Fibroblast of lung (primary cell): Measurements from ENCODE around the gene LMO4. TPM values are rescaled to one million over a fixed set of nuclear protein-coding genes. Genes with fewer than 3 reads are reported as not detected.

Experiments used
- DNase-seq, 2 donors: peaks; one replicate each; pipeline versions ENCODE4 v3.0.0 to v3.0.0-alpha.2; 2010; ENCODE audit warnings: low read depth in 2 of 2
- H2AFZ ChIP-seq: 2 replicates; pipeline ENCODE4 v1.5.1; 2012; ENCODE audit warnings: low read length, control low read depth, inconsistent platforms
- H3K27ac ChIP-seq: 2 replicates; pipeline ENCODE4 v1.5.1; 2011; ENCODE audit warnings: low read length, control low read depth; ENCODE audit not compliant: insufficient read depth
- H3K27me3 ChIP-seq: 2 replicates; pipeline ENCODE4 v1.5.1; 2011; ENCODE audit warnings: mild to moderate bottlenecking, low read length; ENCODE audit not compliant: control insufficient read depth, insufficient read depth
- H3K36me3 ChIP-seq: 2 replicates; pipeline ENCODE4 v1.5.1; 2011; ENCODE audit warnings: low read length; ENCODE audit not compliant: control insufficient read depth, insufficient read depth
- H3K4me1 ChIP-seq: 2 replicates; pipeline ENCODE4 v1.5.1; 2011; ENCODE audit warnings: low read length; ENCODE audit not compliant: control insufficient read depth, insufficient read depth; ENCODE audit errors: extremely low read depth
- H3K4me2 ChIP-seq: 2 replicates; pipeline ENCODE4 v1.5.1; 2011; ENCODE audit warnings: low read length, control low read depth; ENCODE audit not compliant: insufficient read depth; ENCODE audit errors: extremely low read depth
- H3K4me3 ChIP-seq, 4 experiments: fragments of 200-600 bp in 1 of 4; sonication (generic) in 1 of 4; replicated peaks in 1 of 4; 2 replicates each; pipeline ENCODE4 v1.5.1; 2011 to 2016; ENCODE audit warnings: low read length in 4 of 4, low read depth in 3 of 4, mild to moderate bottlenecking in 3 of 4, control low read depth in 2 of 4, inconsistent platforms in 1 of 4, mixed read lengths in 1 of 4; ENCODE audit not compliant: insufficient read depth in 1 of 4; ENCODE audit errors: control extremely low read depth in 1 of 4
- H3K79me2 ChIP-seq: 2 replicates; pipeline ENCODE4 v1.5.1; 2012; ENCODE audit warnings: mild to moderate bottlenecking, low read length, inconsistent platforms; ENCODE audit not compliant: control insufficient read depth, insufficient read depth
- H3K9ac ChIP-seq: 2 replicates; pipeline ENCODE4 v1.5.1; 2011; ENCODE audit warnings: mild to moderate bottlenecking, low read length, control low read depth; ENCODE audit not compliant: insufficient read depth
- H3K9me3 ChIP-seq: 2 replicates; pipeline ENCODE4 v1.5.1; 2012; ENCODE audit warnings: low read depth, low read length; ENCODE audit not compliant: control insufficient read depth, insufficient read depth
- H4K20me1 ChIP-seq: 2 replicates; pipeline ENCODE4 v1.5.1; 2011; ENCODE audit warnings: low read length; ENCODE audit not compliant: control insufficient read depth, insufficient read depth; ENCODE audit errors: extremely low read depth
- CTCF ChIP-seq, 2 donors: IDR thresholded peaks in 1 of 2; conservative IDR thresholded peaks in 1 of 2; 1 replicate in 1 of 2; 2 replicates in 1 of 2; pipeline ENCODE4 v1.5.1; 2011 to 2012; ENCODE audit warnings: low read length in 2 of 2, control low read depth in 1 of 2, inconsistent platforms in 1 of 2, low read depth in 1 of 2, mild to moderate bottlenecking in 1 of 2
- EZH2 ChIP-seq: IDR thresholded peaks from 2 replicates; pipeline ENCODE4 v1.5.1; 2012; ENCODE audit warnings: low read length, control low read depth, mild to moderate bottlenecking; ENCODE audit errors: missing control alignments
- polyA plus RNA-seq, 2 donors: library from polyadenylated mRNA; depleted of rRNA in 1 of 2; stranded (reverse) in 1 of 2; unstranded in 1 of 2; fragments of >200 nt; gene quantifications; 2 replicates each; pipeline ENCODE4 v1.2.1, GENCODE V29; 2011 to 2012; ENCODE audit warnings: missing spikeins in 1 of 2
- total RNA-seq: library from RNA; depleted of rRNA; stranded (reverse); fragments of >200 nt; gene quantifications from 2 replicates; pipeline ENCODE4 v1.2.1, GENCODE V29; 2014

Gene LMO4
- total and polyA plus RNA-seq, 2 donors (not counting 1 experiment from before 2014, with no cell fraction given): 61.9 to 91.4 TPM

- peak overlapping the region; percentile 83 for H3K27ac ChIP-seq
- peak overlapping the region; percentile 74 to 95 (median 81) for H3K4me3 ChIP-seq
- H3K9ac ChIP-seq: peak overlapping the region; percentile 80
- H3K9me3 ChIP-seq: no peaks in the 10 kb centered on the region
- H2AFZ ChIP-seq: no peak overlapping the region
- TF ChIP-seq CTCF (conservative IDR thresholded peaks at IDR 0.05 in 1 of 2, IDR thresholded peaks at IDR 0.05 in 1 of 2; ENCODE audit: low read depth in 1 of 2, low read length in 2 of 2): no peak
- TF ChIP-seq EZH2: no peak
- no peaks in the 10 kb centered on the region for H4K20me1 ChIP-seq
- no peak overlapping the region for H3K4me2 ChIP-seq
- H3K36me3 ChIP-seq: no peaks in the 10 kb centered on the region
- peaks cover 5% of the 10 kb centered on the region for H3K4me1 ChIP-seq
- no peaks in the 10 kb centered on the region for H3K27me3 ChIP-seq
- H3K79me2 ChIP-seq: peaks cover 47% of the 10 kb centered on the region
- peak; percentile 50 to 72 for DNase-seq
Observed at GRCh38 chr1:87329051-87329525, 408 bp downstream of the LMO4 start.

DNA sequence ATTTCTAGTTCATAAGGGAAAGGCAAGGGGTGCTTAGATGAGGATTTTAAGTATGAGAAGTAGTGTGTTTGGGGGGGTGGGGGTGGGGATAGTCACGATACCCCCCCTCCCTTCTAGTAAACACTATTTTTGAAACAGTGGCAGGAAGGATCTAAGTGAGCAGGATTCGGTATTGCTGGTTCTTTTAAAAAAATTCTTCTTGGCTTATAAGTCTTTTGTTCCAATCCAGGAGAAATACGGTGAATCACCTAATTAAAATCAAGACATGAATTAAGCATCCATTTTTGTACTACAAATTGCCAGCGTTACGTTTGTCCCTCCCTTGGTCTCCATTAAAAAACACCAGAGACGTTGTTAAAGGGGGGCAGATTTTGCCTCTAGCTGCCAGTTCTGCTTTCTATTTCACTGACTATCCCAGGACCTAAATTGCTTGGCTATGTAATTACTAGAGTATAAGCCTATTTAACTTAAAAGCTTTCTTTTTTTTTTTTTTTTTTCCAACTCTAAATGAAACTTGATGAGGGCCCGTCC is 911 bp downstream of the LMO4 start:
- Histone ChIP-seq H3K79me2 (peaks cover 52% of the 10 kb centered on the region), H3K4me3 (peak overlapping the region; percentile 74 to 95 (median 81)), H3K9me3 (no peaks in the 10 kb centered on the region), H3K4me2 (peak overlapping the region; percentile 79), H3K27me3 (no peaks in the 10 kb centered on the region), H2AFZ (no peak overlapping the region), H4K20me1 (no peaks in the 10 kb centered on the region), H3K27ac (peak overlapping the region; percentile 83), H3K4me1 (peaks cover 5% of the 10 kb centered on the region), H3K9ac (peak overlapping the region; percentile 80), H3K36me3 (no peaks in the 10 kb centered on the region)
- TF ChIP-seq CTCF (conservative IDR thresholded peaks at IDR 0.05 in 1 of 2, IDR thresholded peaks at IDR 0.05 in 1 of 2; ENCODE audit: low read depth in 1 of 2, low read length in 2 of 2) (no peak), EZH2 (no peak)
- peak; percentile 29 to 42 for DNase-seq

- Histone ChIP-seq H3K4me1 (peaks cover 5% of the 10 kb centered on the region), H2AFZ (no peak overlapping the region), H3K9ac (peak overlapping the region; percentile 80), H3K36me3 (no peaks in the 10 kb centered on the region), H3K27me3 (no peaks in the 10 kb centered on the region), H3K4me3 (peak overlapping the region; percentile 74 to 95 (median 81)), H3K4me2 (peak overlapping the region; percentile 79), H3K9me3 (no peaks in the 10 kb centered on the region), H4K20me1 (no peaks in the 10 kb centered on the region), H3K27ac (peak overlapping the region; percentile 83), H3K79me2 (peaks cover 57% of the 10 kb centered on the region)
- TF ChIP-seq CTCF (conservative IDR thresholded peaks at IDR 0.05 in 1 of 2, IDR thresholded peaks at IDR 0.05 in 1 of 2; ENCODE audit: low read depth in 1 of 2, low read length in 2 of 2) (no peak), EZH2 (no peak)
- DNase-seq: peak; percentile 38 to 47
Observed at GRCh38 chr1:87330057-87330884, 1.6 kb downstream of the LMO4 start.
